Stimulated activated effector memory CD8-positive, alpha-beta T cell treated with anti-CD3 and anti-CD28 coated beads, Interleukin-12 subunit alpha, Interleukin-12 subunit beta, amount 100 ng/mL, for 72 hours (primary cell): ENCODE results near the gene LRP1.

ENCODE experiments used
- ATAC-seq: fragments of 150-1000 bp; cut with Tn5 transposase; 2 replicates; pipeline ENCODE4 v1.10.0; 2021
- DNase-seq, 2 donors: peaks; one replicate each; pipeline ENCODE4 v3.0.0; 2021 to 2022; ENCODE audit warnings: low spot score in 2 of 2
- H3K27ac Mint-ChIP-seq: one replicate; pipeline ENCODE4 v1.8.0; 2022; ENCODE audit warnings: mild to moderate bottlenecking, mixed read lengths
- H3K36me3 Mint-ChIP-seq: one replicate; pipeline ENCODE4 v1.8.0; 2022; ENCODE audit warnings: mild to moderate bottlenecking, mixed read lengths
- H3K4me1 Mint-ChIP-seq: one replicate; pipeline ENCODE4 v1.8.0; 2022; ENCODE audit warnings: mixed read lengths
- H3K4me3 Mint-ChIP-seq: one replicate; pipeline ENCODE4 v1.8.0; 2022; ENCODE audit warnings: mild to moderate bottlenecking, mixed read lengths
- H3K9me3 Mint-ChIP-seq: one replicate; pipeline ENCODE4 v1.8.0; 2022; ENCODE audit warnings: mixed read lengths

The LRP1 gene

GRCh38 chr12:57127726-57128518, at the start of gene LRP1:
TSS of gene LRP1 (plus strand) at chr12:57128483. CDS start at chr12:57128965, 482 bp downstream.
- Mint-ChIP-seq H3K36me3 (no peaks in the 10 kb centered on the region), H3K4me3 (peak within 1 kb of the TSS; percentile 82), H3K9me3 (peaks cover 7% of the 10 kb centered on the region), H3K4me1 (peaks cover 16% of the 10 kb centered on the region), H3K27ac (peak within 1 kb of the TSS; percentile 76)
- ATAC-seq (peak; percentile 78), DNase-seq (peak; percentile 74 to 83)

- H3K4me1 Mint-ChIP-seq = peaks cover 14% of the 10 kb centered on the region
- ATAC-seq (peak; percentile 98), DNase-seq (peak; percentile 76 to 95)
- H3K27ac Mint-ChIP-seq = peak within 1 kb of the TSS; percentile 98
- peaks cover 54% of the 10 kb centered on the region for H3K36me3 Mint-ChIP-seq
- peak within 1 kb of the TSS; percentile 97 for H3K4me3 Mint-ChIP-seq
- no peaks in the 10 kb centered on the region for H3K9me3 Mint-ChIP-seq
Observed at GRCh38 chr12:57078519-57079404, 49.5 kb upstream of the LRP1 start, which contains the start of gene NEMP1. TSS of gene NEMP1 (minus strand) at chr12:57078791. CDS start at chr12:57078745, 46 bp downstream.

DNA sequence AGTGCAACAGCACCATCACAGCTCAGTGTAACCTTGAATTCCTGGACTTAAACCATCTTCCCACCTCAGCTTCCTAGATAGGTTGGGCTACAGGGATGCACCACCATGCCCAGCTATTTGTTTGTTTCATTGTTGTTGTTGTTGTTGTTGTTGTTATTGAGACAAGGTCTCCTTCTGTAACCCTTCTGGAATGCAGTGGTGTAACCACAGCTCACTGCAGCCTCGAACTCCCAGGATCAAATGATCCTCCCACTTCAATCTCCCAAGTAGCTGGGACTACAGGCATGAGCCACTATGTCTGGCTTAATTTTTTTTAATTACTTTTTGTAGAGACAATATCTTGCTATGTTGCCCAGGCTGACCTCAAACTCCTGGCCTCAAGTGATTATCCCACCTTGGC, 48.5 kb upstream of the LRP1 start:
- H3K9me3 Mint-ChIP-seq = no peaks in the 10 kb centered on the region
- no peak for DNase-seq
- H3K36me3 Mint-ChIP-seq = peaks cover 43% of the 10 kb centered on the region
- peak overlapping the region; percentile 98 for H3K27ac Mint-ChIP-seq
- H3K4me3 Mint-ChIP-seq = peak overlapping the region; percentile 97
- no peak for ATAC-seq
- H3K4me1 Mint-ChIP-seq = peaks cover 20% of the 10 kb centered on the region

GRCh38 chr12:57080855-57081254, 47.4 kb upstream of the LRP1 start:
- ATAC-seq (no peak), DNase-seq (no peak)
- H3K4me3 Mint-ChIP-seq = no peak overlapping the region
- no peak overlapping the region for H3K27ac Mint-ChIP-seq
- peaks cover 34% of the 10 kb centered on the region for H3K36me3 Mint-ChIP-seq
- H3K4me1 Mint-ChIP-seq = peaks cover 31% of the 10 kb centered on the region
- H3K9me3 Mint-ChIP-seq = no peaks in the 10 kb centered on the region

GRCh38 chr12:57085999-57086492, 42.2 kb upstream of the LRP1 start:
- DNase-seq (no peak), ATAC-seq (no peak)
- Mint-ChIP-seq H3K9me3 (no peaks in the 10 kb centered on the region), H3K36me3 (peaks cover 46% of the 10 kb centered on the region), H3K27ac (peak overlapping the region; percentile 93), H3K4me3 (peak overlapping the region; percentile 98), H3K4me1 (peaks cover 53% of the 10 kb centered on the region)

DNA sequence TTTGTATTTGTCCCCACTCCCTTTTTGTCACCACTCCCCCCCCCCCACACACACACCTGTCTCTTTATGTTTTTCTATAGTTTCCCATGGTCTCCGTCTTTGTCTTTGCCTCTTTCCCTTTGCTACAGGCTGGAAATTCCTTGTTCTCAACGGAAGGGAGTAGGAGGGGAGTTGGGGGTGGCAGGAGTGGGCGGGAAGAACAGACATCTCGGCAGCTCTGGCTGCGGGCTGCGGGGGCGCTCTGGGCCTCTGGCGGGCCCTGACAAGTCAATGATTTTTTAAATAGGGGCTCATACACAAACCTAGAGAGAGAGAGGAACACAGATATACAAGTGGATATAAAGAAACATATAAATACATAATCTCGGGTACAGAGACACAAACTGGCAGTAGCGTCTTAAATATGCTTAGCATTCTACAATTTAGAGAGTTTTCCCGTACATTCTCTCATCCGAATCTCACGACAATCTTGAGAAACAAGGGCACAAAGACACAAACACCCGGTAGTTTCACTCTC, 41.7 kb upstream of the LRP1 start:
- Mint-ChIP-seq H3K27ac (peak overlapping the region; percentile 93), H3K9me3 (no peaks in the 10 kb centered on the region), H3K4me1 (peaks cover 58% of the 10 kb centered on the region), H3K4me3 (peak overlapping the region; percentile 98), H3K36me3 (peaks cover 51% of the 10 kb centered on the region)
- ATAC-seq (no peak), DNase-seq (peak in 1 of 2 donors; percentile 73)

GRCh38 chr12:57087010-57087690, 41.1 kb upstream of the LRP1 start:
- H3K36me3 Mint-ChIP-seq = peaks cover 57% of the 10 kb centered on the region
- ATAC-seq = peak; percentile 66

DNA sequence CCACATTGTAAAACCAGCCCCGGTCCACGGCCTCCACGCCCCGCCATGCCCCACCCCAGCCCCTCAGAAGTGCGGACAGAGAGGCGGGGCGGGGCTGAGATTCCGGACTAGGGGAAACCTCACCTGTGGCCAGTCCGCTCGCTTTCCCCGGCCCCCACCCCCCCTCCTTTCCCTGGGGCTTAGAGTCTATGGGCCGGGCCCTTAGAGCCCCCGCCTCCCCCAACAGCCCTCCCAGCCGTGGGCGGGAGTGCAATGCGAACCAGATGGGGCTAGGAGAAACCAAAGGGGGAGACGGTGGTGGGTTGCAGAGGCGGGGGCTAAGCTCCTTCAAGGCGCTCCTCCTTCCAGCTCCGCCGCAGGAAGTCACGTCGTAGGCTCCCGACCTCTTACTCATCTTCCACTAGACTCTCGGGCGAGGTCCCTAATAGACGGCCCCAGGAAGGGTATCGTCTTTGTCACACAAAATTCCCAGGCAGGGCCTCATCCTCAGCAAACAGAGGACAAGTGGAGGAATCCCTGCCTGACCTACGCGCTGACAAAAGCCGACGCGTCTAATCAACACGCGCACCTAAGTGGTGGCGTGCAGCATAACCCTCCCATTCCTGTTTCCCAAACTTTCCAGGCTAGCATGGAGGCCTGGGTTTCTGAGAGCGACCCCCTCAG, 40.5 kb upstream of the LRP1 start:
- peak; percentile 70 to 90 for DNase-seq
- peaks cover 64% of the 10 kb centered on the region for H3K36me3 Mint-ChIP-seq
- H3K27ac Mint-ChIP-seq = peak overlapping the region; percentile 93
- ATAC-seq = peak; percentile 72
- no peaks in the 10 kb centered on the region for H3K9me3 Mint-ChIP-seq
- H3K4me1 Mint-ChIP-seq = peaks cover 70% of the 10 kb centered on the region
- peak overlapping the region; percentile 98 for H3K4me3 Mint-ChIP-seq

More at GRCh38 chr12:57087010-57087690, 41.1 kb upstream of the LRP1 start:
- Mint-ChIP-seq H3K27ac (peak overlapping the region; percentile 93), H3K4me3 (peak overlapping the region; percentile 98), H3K4me1 (peaks cover 64% of the 10 kb centered on the region), H3K9me3 (no peaks in the 10 kb centered on the region)
- peak; percentile 81 to 91 for DNase-seq

DNA sequence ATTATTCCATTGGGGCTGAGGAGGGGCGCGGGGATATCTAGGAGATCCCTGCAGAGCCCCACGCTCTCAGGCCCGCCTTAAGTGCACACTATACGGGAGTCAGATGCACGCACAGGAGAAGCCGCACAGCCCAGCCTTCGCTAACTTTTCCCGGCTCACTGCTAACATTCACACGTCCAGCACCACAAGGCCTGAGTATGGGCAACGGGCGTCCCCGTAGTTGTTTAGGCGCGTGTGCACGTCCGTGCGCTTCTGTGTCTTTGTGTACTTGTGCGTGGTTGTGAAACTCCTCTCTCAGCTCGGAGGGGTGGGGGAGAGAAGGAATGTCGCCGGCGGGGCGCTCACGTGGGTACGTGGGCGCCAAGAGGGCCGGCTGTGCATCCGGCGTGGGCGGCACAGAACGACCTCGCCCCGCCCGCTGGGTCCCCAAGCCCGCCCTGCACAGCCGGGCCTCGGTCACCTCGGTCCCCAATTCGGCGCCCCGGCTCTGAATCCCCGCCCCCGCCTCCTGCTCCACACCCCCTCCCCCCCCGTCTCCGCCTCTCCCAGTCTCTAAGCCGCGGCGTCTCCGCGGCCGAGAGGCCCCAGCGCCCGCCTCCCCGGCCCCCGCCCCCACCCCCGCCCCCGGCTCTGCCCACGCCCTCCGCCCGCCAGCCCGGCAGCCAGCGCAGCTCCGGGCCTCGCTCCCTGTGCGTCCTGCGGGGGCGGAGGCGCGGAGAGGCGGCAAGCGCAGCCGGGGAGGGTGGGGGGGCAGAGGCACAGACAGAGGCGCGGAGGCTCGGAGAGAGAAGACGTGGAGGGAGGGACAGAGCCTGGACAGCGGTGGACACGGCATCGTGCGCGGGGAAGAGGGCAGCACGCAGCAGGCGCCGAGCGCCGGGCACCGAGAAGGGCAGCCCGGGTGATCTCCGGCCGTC, 39.7 kb upstream of the LRP1 start, which contains the start of gene NAB2:
TSS of gene NAB2 (plus strand) at position 761 of the 917 bp plus-strand sequence. CDS start 158 bp downstream, outside the sequence.
- Mint-ChIP-seq H3K4me1 (peaks cover 78% of the 10 kb centered on the region), H3K9me3 (no peaks in the 10 kb centered on the region), H3K36me3 (peaks cover 72% of the 10 kb centered on the region), H3K4me3 (peak within 1 kb of the TSS; percentile 98), H3K27ac (peak within 1 kb of the TSS; percentile 93)
- DNase-seq (peak; percentile 76 to 93), ATAC-seq (peak; percentile 66)

DNA sequence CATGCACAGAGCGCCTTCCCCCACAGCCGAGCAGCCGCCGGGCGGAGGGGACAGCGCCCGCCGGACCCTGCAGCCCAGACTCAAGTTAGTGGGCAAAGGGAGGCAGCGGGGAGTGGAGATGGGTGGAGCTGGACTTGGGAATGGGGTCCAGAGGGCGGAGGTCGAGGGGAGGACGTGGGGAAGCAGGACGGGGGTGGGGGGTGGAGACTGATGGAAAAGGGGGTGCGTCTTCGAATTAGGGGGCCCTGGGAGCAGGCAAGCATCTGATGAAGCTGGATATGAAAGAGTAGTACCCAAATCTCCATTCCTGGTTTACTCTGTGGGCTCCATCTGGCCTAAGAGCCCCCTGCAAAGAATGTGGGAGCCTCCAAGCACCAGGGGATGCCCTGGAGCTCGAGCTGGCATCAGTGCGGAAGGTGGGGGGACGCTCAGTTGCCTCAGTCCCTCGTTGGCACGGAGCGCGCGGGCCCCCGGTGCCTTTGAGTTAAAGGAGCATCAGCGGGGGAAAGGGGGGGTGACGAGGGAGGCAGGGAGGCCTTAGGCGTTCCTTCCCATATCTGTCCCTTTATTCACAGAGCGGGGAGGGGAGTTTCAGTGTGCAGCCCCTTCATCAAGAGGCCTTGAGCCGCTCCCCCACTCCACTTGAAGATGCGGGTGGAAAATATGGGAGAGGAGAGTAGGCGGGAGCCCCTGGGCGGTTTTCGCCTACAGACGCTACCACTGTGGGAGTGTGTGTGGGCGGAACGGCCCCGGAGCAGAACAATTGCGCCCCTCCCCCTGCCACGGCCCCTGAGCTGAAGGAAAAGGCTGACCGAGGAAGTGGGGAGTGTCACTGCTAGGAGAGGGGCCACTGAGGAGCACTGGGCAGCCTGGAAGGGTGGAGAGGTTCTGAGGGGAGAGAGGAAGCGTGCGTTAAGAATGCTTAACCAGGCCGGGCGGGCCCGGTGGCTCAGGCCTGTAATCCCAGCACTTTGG, 38.7 kb upstream of the LRP1 start:
- DNase-seq (peak in 1 of 2 donors; percentile 80), ATAC-seq (no peak)
- no peaks in the 10 kb centered on the region for H3K9me3 Mint-ChIP-seq
- peaks cover 81% of the 10 kb centered on the region for H3K36me3 Mint-ChIP-seq
- peak overlapping the region; percentile 93 for H3K27ac Mint-ChIP-seq
- peak overlapping the region; percentile 98 for H3K4me3 Mint-ChIP-seq
- H3K4me1 Mint-ChIP-seq = peaks cover 83% of the 10 kb centered on the region

DNA sequence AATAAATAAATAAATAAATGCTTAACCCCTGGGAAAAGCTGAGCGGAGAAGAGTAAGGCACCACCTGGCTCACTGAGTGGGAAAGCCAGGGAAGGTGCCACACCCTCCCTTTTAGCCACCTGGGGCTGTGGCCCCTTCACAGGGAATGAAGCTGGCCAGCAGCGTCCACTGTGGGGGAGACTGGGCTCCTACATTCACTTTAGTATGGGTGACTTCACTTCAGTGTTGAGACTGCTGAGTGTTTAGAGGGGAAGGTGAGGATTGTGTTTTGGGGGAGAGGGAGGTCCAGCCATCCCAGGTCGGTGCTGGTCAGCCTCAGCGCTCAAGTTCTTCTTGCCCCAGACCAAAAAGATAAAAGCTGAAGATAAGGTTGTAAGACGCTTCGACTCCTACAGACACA, 37.8 kb upstream of the LRP1 start:
- Mint-ChIP-seq H3K27ac (peak overlapping the region; percentile 93), H3K4me3 (peak overlapping the region; percentile 98), H3K4me1 (peaks cover 83% of the 10 kb centered on the region), H3K36me3 (peaks cover 90% of the 10 kb centered on the region), H3K9me3 (no peaks in the 10 kb centered on the region)
- no peak for DNase-seq
- ATAC-seq = no peak

DNA sequence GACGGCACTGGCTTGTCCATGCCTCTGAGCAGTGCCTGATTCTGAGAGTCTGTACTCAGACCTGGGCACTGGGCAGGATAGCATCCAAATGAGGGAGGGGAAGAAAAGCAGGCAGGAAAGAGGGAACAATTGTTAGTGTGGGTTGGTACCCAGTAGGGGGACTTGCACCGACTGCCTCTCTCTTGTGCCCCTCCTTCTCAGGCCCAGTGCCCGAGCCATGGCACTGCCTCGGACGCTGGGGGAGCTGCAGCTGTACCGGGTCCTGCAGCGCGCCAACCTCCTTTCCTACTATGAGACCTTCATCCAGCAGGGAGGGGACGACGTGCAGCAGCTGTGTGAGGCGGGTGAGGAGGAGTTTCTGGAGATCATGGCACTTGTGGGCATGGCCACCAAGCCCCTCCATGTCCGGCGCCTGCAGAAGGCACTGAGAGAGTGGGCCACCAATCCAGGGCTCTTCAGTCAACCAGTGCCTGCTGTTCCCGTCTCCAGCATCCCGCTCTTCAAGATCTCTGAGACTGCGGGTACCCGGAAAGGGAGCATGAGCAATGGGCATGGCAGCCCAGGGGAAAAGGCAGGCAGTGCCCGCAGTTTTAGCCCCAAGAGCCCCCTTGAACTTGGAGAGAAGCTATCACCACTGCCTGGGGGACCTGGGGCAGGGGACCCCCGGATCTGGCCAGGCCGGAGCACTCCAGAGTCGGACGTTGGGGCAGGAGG, 37.2 kb upstream of the LRP1 start:
- Mint-ChIP-seq H3K36me3 (peaks cover 95% of the 10 kb centered on the region), H3K4me1 (peaks cover 81% of the 10 kb centered on the region), H3K9me3 (no peaks in the 10 kb centered on the region), H3K4me3 (peak overlapping the region; percentile 98), H3K27ac (peak overlapping the region; percentile 93)
- ATAC-seq = no peak
- no peak for DNase-seq
